A549 treated with CORT108297 at 1 μM for 4 hours (cell line): ENCODE measurements around the gene PLEKHM2. TPM values are rescaled to one million over a fixed set of nuclear protein-coding genes. Genes with fewer than 3 reads are reported as not detected.

Source experiments
- total RNA-seq: library from RNA; stranded (reverse); fragments of 200-300 nt; extraction: Qiagen RNA extraction; gene quantifications from 5 replicates; pipeline ENCODE4 v1.2.3, GENCODE V29; 2022

The PLEKHM2 gene, protein sequence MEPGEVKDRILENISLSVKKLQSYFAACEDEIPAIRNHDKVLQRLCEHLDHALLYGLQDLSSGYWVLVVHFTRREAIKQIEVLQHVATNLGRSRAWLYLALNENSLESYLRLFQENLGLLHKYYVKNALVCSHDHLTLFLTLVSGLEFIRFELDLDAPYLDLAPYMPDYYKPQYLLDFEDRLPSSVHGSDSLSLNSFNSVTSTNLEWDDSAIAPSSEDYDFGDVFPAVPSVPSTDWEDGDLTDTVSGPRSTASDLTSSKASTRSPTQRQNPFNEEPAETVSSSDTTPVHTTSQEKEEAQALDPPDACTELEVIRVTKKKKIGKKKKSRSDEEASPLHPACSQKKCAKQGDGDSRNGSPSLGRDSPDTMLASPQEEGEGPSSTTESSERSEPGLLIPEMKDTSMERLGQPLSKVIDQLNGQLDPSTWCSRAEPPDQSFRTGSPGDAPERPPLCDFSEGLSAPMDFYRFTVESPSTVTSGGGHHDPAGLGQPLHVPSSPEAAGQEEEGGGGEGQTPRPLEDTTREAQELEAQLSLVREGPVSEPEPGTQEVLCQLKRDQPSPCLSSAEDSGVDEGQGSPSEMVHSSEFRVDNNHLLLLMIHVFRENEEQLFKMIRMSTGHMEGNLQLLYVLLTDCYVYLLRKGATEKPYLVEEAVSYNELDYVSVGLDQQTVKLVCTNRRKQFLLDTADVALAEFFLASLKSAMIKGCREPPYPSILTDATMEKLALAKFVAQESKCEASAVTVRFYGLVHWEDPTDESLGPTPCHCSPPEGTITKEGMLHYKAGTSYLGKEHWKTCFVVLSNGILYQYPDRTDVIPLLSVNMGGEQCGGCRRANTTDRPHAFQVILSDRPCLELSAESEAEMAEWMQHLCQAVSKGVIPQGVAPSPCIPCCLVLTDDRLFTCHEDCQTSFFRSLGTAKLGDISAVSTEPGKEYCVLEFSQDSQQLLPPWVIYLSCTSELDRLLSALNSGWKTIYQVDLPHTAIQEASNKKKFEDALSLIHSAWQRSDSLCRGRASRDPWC
- total RNA-seq, result 21.3 to 30.8 TPM (median 28.2 TPM) in 5 replicates

DNA sequence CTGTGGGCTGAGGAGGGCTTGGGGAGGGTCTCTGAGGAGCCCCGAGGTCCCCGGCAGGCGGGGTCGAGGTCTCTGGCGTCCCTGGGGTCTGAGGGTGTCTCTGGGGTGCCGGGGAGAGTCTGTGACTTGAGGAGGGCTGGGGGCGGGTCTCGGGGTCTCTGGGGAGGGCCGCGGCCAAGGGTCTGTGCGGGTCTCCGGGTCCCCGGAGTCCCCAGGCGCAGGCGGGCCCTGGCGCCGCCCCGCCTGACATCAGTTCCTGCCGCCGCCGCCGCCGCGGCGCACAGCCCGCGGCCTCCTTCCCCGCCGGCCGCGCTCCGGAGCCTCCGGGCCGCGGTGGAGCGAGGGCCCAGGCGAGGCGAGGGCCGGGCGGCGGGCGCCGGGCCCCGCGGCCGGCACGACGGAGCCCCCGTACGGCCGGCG is at the start of gene PLEKHM2:
PLEKHM2 (plus strand) TSS at position 279 of the 420 bp plus-strand sequence. CDS start 239 bp downstream, outside the sequence.

DNA sequence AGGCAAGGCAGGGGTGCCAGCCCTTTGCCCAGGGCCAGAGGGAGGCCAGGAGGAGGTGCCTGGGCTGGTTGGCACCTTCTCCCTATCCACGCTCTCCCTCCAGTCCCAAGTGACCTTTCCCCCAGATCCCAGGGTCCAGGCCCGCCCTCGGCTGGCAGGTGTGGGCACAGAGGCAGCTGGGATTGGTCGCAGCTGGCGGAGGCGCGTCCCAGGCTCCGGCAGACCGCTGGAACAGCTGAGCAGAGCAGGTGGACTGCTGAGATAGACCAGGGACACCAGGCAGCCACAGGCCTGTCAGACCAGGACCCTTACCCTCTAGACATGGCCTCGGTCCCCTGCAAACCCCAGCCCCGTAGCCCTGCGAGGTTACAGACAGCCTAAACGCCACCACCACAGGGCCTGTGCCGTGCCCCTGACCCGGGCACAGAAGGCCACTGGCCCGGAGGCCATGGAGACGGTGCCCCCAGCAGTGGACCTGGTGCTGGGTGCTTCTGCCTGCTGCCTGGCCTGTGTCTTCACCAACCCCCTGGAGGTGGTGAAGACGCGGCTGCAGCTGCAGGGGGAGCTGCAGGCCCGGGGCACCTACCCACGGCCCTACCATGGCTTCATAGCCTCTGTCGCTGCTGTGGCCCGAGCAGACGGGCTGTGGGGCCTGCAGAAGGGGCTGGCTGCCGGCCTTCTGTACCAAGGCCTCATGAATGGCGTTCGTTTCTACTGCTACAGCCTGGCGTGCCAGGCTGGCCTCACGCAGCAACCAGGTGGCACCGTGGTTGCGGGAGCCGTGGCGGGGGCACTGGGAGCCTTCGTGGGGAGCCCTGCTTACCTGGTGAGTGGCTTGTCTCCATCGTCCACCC is 52.1 kb downstream of the PLEKHM2 start, which contains the start of gene SLC25A34:
SLC25A34 (plus strand) TSS at position 221 of the 854 bp plus-strand sequence; CDS start at position 449, 228 bp downstream.

DNA sequence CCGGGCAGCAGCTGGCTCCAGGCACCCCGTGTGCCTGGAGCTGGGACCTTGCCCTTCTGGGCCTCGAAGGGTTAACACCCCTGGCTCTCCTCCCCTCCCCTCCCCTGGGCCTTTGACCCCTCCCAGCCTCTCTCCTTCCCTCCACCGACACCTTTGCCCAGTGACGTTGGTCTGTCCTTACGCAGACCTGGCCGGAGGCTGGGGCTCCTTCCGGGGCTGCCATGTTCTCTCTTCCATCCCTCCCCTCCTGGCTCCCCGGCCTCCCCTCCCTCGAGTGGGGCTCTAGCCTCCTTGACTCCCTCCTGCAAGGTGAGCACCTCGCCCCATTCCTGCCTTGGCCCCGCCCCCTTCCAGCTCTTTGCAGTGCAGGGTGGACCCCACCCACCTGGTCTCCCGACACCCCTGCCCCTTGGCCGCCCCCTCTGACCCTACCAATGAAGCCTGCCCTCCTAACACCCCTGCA is 58.2 kb downstream of the PLEKHM2 start, which contains the start of gene TMEM82:
TMEM82 (plus strand) TSS at position 161 of the 463 bp plus-strand sequence; CDS start at position 222, 61 bp downstream.

DNA sequence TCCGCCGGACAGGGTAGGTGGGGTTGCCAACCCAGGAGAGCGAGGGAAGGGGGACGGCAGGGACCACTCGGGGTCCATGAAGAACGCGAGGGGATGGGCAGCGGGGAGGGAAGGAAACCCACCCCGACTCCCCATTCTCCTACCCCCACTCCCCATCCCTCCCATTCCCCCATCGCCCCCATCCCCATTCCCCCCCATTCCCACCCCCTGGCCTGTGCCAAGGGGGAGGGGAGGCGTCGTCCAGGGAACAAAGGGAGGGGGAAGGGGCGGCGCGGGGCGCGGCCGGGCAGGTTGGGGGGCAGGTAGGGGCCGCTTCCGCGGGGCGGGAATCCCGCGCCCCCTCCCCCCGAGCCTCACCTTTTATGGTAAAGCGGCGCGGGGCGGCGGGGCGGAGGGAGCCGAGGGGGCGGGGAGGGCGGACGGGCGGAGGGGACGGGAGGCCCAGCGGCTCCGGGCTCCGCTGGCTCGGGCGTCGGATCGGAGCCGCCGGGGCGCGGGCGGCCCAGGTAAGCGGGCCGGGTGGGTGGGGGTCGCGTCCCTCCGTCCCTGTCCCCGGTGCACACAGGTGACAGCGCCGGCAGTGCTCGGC is 74.3 kb downstream of the PLEKHM2 start, which contains the start of gene FBLIM1:
FBLIM1 (plus strand) TSS at position 453 of the 589 bp plus-strand sequence. CDS start 6,189 bp downstream, outside the sequence.

Other genes starting within 250 kb of the PLEKHM2 start
- 1.2 to 2.0 TPM (median 1.3 TPM) in 5 replicates for gene CTRC, start 245.9 kb upstream of the PLEKHM2 start, total RNA-seq
- gene CELA2A, start 227.6 kb upstream of the PLEKHM2 start, total RNA-seq, result 0.10 to 0.13 TPM in 2 of 5 replicates, not detected in the others
- 0.29 TPM in 1 of 5 replicates, not detected in the others for gene CELA2B, start 208.2 kb upstream of the PLEKHM2 start, total RNA-seq
- 4.4 to 6.9 TPM (median 5.7 TPM) in 5 replicates for gene CASP9, start 160.1 kb upstream of the PLEKHM2 start, total RNA-seq
- 4.1 to 5.7 TPM (median 4.4 TPM) in 5 replicates for gene DNAJC16, start 157.5 kb upstream of the PLEKHM2 start, total RNA-seq
- gene AGMAT, start 99.3 kb upstream of the PLEKHM2 start, total RNA-seq, result 5.4 to 9.3 TPM (median 7.3 TPM) in 5 replicates
- gene DDI2, start 66.9 kb upstream of the PLEKHM2 start, total RNA-seq, result 8.0 to 9.9 TPM (median 8.8 TPM) in 5 replicates
- 0.15 to 0.35 TPM (median 0.31 TPM) in 5 replicates for gene SLC25A34, start 51.9 kb downstream of the PLEKHM2 start, total RNA-seq
- gene TMEM82, start 58.2 kb downstream of the PLEKHM2 start, total RNA-seq, result not detected in 5 replicates
- gene FBLIM1, start 74.5 kb downstream of the PLEKHM2 start, total RNA-seq, result 19.7 to 33.3 TPM (median 27.3 TPM) in 5 replicates
- gene UQCRHL, start 123.3 kb downstream of the PLEKHM2 start, total RNA-seq, result 6.5 to 8.6 TPM (median 7.0 TPM) in 5 replicates
- 37.1 to 43.0 TPM (median 40.2 TPM) in 5 replicates for gene SPEN, start 163.4 kb downstream of the PLEKHM2 start, total RNA-seq